Immature natural killer cell (primary cell): ENCODE measurements around the gene KIAA1586. TPM values are rescaled to one million over a fixed set of nuclear protein-coding genes. Genes with fewer than 3 reads are reported as not detected.
"Not testable (repeated sequence)": the region's sequence is repeated elsewhere in the genome, so short reads cannot be mapped to it uniquely, and the experiment has no call there.

Experiments used
- DNase-seq, 3 donors: peaks; one replicate each; pipeline ENCODE4 v3.0.0; 2022; ENCODE audit warnings: mixed read lengths in 1 of 3
- H3K27ac Mint-ChIP-seq, 6 donors: one replicate each; pipeline ENCODE4 v1.8.0; 2020; ENCODE audit warnings: mixed read lengths in 6 of 6, mild to moderate bottlenecking in 5 of 6, inconsistent platforms in 4 of 6, moderate library complexity in 3 of 6
- H3K27me3 Mint-ChIP-seq, 3 donors: one replicate each; pipeline ENCODE4 v1.8.0; 2020 to 2021; ENCODE audit warnings: low read depth in 3 of 3, mild to moderate bottlenecking in 3 of 3, mixed read lengths in 3 of 3, moderate library complexity in 3 of 3, inconsistent platforms in 1 of 3
- H3K36me3 Mint-ChIP-seq, 3 donors: one replicate each; pipeline ENCODE4 v1.8.0; 2020; ENCODE audit warnings: mixed read lengths in 3 of 3, inconsistent platforms in 2 of 3, mild to moderate bottlenecking in 2 of 3
- H3K4me1 Mint-ChIP-seq, 2 donors: one replicate each; pipeline ENCODE4 v1.8.0; 2020; ENCODE audit warnings: inconsistent platforms in 2 of 2, mild to moderate bottlenecking in 2 of 2, mixed read lengths in 2 of 2, moderate library complexity in 1 of 2
- H3K4me3 Mint-ChIP-seq, 5 donors: one replicate each; pipeline ENCODE4 v1.8.0; 2020; ENCODE audit warnings: mild to moderate bottlenecking in 5 of 5, mixed read lengths in 5 of 5, inconsistent platforms in 3 of 5, moderate library complexity in 3 of 5
- H3K9me3 Mint-ChIP-seq, 6 donors: one replicate each; pipeline ENCODE4 v1.8.0; 2020; ENCODE audit warnings: mild to moderate bottlenecking in 6 of 6, mixed read lengths in 6 of 6, inconsistent platforms in 4 of 6, moderate library complexity in 3 of 6
- polyA plus RNA-seq, 3 donors: library from polyadenylated mRNA; unstranded; fragments of 300-500 nt; fragmentation: Illumina TruSeq; gene quantifications; one replicate each; pipeline ENCODE4 v1.2.3, GENCODE V29; 2021

KIAA1586 gene
- polyA plus RNA-seq, 3 donors from 2014 or later: 2.6 to 7.9 (median 6.1) TPM

DNA sequence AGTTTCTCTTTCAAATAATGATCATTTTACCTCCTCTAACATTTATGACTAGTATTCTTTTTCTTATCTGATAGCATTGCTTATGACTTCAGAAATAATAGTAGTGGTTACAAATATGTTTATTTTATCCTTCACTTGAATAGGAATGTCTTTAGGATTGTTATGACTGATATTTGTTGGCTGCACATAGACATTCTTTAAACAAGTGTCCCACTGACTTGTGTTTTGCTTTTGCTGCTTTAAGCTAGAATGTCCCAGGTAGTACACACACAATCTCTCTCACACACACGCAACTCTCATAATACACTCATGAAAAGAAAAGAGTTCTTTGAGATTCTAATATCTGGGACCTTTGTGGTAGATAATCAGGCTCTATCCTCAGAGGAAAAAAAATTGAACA, 21.6 kb downstream of the KIAA1586 start:
- Mint-ChIP-seq H3K27ac (no peak overlapping the region), H3K9me3 (no peaks in the 10 kb centered on the region), H3K4me1 (no peaks in the 10 kb centered on the region), H3K4me3 (no peak overlapping the region), H3K36me3 (peaks cover 8 to 21% (median 9%) of the 10 kb centered on the region in 3 donors), H3K27me3 (no peaks in the 10 kb centered on the region)
- DNase-seq: no peak

DNA sequence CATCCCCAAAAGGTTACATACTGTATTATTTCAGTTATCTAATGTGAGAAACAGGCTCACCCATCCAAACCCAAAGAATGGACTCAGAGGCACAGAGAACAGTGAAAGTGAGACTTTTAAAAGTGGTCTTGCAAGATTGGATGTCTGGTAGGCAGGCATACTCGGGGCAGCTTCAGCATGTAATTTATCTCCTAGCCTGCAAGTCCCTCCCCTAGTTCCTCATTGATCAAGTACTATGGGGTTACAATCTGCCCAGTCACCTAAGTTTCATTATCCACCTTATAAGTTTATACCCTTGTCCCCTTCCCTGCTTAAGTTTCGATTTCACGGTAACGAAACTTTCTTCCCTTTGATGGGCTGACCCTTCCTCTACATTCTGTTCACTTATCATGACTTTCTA, 22.7 kb downstream of the KIAA1586 start:
- Mint-ChIP-seq H3K36me3 (peaks cover 8 to 21% (median 9%) of the 10 kb centered on the region in 3 donors), H3K9me3 (no peaks in the 10 kb centered on the region), H3K4me3 (no peak overlapping the region), H3K27ac (no peak overlapping the region), H3K27me3 (no peaks in the 10 kb centered on the region), H3K4me1 (no peaks in the 10 kb centered on the region)
- DNase-seq: no peak

DNA sequence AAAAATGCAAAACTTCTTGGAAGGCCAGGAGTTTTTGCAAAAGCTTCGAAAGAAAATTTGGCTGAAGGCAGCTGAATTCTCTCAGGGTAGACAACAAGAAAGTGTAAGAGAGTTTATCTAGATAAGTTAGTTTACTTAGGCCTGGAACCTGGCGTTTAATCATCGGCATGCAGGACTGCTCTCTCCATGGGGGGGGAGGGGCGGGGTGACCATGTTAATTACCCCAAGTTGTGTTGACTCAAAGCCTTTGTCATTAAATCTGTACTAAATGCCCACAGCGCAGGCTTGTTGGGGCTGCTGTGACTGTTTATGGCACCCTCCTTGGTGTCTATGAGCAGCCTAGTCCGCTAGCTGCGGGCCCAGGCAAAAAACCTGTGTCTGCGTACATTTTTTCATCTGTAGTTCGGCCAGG, 23.4 kb downstream of the KIAA1586 start:
- no peak overlapping the region for H3K27ac Mint-ChIP-seq

DNA sequence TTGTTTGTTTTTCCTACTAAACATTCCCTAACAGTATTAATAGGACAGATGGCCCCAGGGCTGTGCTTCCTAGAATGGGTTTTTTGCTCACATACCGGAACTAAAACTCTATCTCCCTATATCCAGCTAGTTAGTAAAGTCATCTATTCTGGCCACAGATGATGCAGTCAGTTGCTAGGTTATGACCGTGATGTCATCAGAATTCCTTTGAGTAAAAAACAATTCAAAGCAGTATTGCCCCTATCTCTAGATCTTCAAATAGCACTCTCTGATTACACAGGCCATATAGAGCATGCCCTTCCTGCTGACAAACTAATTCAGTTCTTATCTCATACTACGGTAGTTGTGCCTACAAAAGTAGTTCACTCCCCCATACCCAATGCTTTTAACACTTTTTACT, 25.6 kb downstream of the KIAA1586 start:
- DNase-seq: no peak
- no peak overlapping the region for H3K4me3 Mint-ChIP-seq
- H3K9me3 Mint-ChIP-seq: no peaks in the 10 kb centered on the region
- no peak overlapping the region for H3K27ac Mint-ChIP-seq
- H3K36me3 Mint-ChIP-seq: peaks cover 0 to 7% (median 4%) of the 10 kb centered on the region in 3 donors
- no peaks in the 10 kb centered on the region for H3K27me3 Mint-ChIP-seq
- no peaks in the 10 kb centered on the region for H3K4me1 Mint-ChIP-seq

More for the DNA sequence above, 23.4 kb downstream of the KIAA1586 start:
- H3K27me3 Mint-ChIP-seq: no peaks in the 10 kb centered on the region
- DNase-seq: no peak
- H3K36me3 Mint-ChIP-seq: peaks cover 4 to 19% (median 9%) of the 10 kb centered on the region in 3 donors
- H3K4me3 Mint-ChIP-seq: no peak overlapping the region
- no peaks in the 10 kb centered on the region for H3K9me3 Mint-ChIP-seq
- no peaks in the 10 kb centered on the region for H3K4me1 Mint-ChIP-seq

DNA sequence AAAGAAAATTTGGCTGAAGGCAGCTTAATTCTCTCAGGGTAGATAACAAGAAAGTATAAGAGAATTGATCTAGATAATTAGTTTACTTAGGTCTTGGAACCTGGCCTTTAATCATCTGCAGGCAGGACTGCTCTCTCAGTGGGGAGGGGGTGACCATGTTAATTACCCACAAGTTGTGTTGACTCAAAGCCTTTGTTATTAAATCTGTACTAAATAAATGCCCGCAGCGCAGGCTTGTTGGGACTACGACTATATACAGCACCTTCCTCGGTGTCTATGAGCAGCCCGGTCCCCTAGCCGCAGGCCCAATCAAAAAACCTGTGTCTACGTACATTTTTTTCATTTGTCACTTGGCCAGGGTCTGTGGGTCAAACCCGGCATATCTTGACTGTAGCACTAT, 27.9 kb downstream of the KIAA1586 start:
- DNase-seq: no peak
- H3K4me3 Mint-ChIP-seq: no peak overlapping the region
- no peaks in the 10 kb centered on the region for H3K4me1 Mint-ChIP-seq
- H3K36me3 Mint-ChIP-seq: peaks cover 0 to 12% (median 0%) of the 10 kb centered on the region in 3 donors
- H3K9me3 Mint-ChIP-seq: no peaks in the 10 kb centered on the region
- H3K27me3 Mint-ChIP-seq: no peaks in the 10 kb centered on the region
- H3K27ac Mint-ChIP-seq: no peak overlapping the region

DNA sequence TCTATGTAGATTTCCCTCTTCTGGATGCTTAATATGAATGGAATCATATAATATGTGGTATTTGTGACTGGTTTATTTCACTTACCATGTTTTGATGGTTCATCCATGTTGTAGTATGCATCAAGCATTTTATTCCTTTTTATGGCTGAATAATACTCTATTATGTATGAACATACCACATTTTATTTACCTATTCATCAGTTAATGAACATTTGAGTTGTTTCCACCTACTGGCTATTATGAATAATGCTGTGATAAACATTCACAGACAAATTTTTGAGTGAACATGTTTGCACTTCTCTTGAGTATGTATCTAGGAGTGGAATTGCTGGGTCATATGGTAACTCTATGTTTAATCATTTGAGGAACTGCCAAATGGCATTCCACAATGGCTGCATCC, 28.6 kb downstream of the KIAA1586 start:
- H3K36me3 Mint-ChIP-seq: peaks cover 0 to 9% (median 0%) of the 10 kb centered on the region in 3 donors
- no peaks in the 10 kb centered on the region for H3K4me1 Mint-ChIP-seq
- H3K4me3 Mint-ChIP-seq: no peak overlapping the region
- no peak for DNase-seq
- no peak overlapping the region for H3K27ac Mint-ChIP-seq
- H3K9me3 Mint-ChIP-seq: peaks cover 0 to under 1% (median 0%) of the 10 kb centered on the region in 6 donors
- H3K27me3 Mint-ChIP-seq: peaks cover 0 to 1% (median 0%) of the 10 kb centered on the region in 3 donors

DNA sequence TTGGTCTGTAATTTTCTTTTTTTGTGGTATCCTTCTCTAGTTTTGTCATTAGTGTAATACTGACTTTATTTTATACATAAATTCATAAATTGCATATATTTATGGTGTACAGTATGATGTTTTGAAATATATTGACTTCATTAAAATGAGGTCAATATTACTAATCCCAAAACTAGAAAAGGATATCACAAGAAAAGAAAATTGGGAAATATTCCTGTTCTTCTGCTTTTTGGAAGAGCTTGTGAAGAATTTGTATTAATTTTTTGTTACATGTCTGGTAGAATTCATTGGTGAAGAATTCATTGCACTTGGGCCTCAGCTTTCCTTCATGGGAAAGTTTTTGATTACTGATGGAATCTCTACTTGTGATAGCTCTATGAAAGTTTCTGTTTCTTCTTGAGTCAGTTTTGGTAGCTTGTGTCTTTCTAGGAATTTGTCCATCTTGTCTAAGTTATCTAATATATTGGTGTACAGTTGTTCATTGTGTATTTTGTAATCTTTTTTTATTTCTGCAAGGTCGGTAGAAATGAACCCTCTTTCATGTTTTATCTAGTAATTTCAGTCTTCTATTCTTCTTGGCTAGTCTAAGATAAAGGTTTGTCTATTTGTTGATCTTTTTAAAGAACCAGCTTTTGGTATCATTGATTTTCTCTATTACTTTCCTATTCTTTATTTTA, 32.2 kb downstream of the KIAA1586 start:
- Mint-ChIP-seq H3K27ac (no peak overlapping the region), H3K36me3 (peaks cover 0 to 16% (median 0%) of the 10 kb centered on the region in 3 donors), H3K9me3 (peaks cover 0 to 4% (median 0%) of the 10 kb centered on the region in 6 donors), H3K4me1 (no peaks in the 10 kb centered on the region), H3K27me3 (peaks cover 0 to 2% (median 0%) of the 10 kb centered on the region in 3 donors), H3K4me3 (no peak overlapping the region)
- DNase-seq: no peak

DNA sequence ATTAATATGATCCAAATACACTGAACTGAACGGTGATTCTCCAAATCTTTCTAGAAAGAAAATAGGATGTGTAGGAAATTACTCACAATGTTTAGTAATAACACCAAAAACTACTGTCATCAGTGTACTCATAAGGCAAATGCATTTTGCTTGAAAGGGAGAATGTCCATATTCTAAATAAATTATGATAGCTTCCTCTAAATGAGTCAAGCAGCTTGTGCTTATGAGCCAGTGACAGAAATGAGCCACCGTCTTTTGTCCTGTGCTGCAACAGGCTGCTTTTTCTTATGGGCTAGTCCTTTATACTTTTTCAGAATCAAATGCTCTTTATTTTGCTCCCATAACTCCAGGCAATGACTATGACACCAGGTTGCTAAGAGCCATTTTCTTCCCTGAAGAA, 39.0 kb downstream of the KIAA1586 start:
- no peak overlapping the region for H3K27ac Mint-ChIP-seq
- H3K4me3 Mint-ChIP-seq: no peak overlapping the region
- H3K36me3 Mint-ChIP-seq: peaks cover 0 to 6% (median 0%) of the 10 kb centered on the region in 3 donors
- no peak for DNase-seq
- H3K9me3 Mint-ChIP-seq: no peaks in the 10 kb centered on the region
- peaks cover 7% of the 10 kb centered on the region in 2 donors for H3K4me1 Mint-ChIP-seq
- H3K27me3 Mint-ChIP-seq: peaks cover 0 to 6% (median 0%) of the 10 kb centered on the region in 3 donors

DNA sequence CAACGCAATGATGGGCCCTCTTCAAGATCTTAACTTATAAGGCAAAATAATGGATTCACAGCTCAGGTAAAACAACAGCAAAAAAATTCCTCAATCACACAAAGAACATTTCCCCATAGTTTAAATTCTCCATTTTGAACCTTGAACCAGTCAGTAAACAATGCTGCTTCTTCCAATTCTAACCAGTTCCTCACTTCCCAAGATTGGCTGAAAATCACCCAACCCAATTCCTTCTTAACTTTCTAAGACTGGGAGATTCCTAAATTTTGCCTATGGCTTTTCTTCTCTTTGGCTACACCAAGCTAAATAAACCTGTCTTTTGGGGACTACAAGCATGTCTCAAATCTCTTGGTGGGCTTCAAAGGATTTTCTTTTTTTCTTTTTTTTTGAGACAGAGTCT, 40.4 kb downstream of the KIAA1586 start:
- no peak overlapping the region for H3K4me3 Mint-ChIP-seq
- H3K4me1 Mint-ChIP-seq: peaks cover 14% of the 10 kb centered on the region in 2 donors
- peaks cover 0 to 3% (median 0%) of the 10 kb centered on the region in 3 donors for H3K36me3 Mint-ChIP-seq
- no peak overlapping the region for H3K27ac Mint-ChIP-seq
- no peaks in the 10 kb centered on the region for H3K9me3 Mint-ChIP-seq
- peaks cover 0 to 6% (median 0%) of the 10 kb centered on the region in 3 donors for H3K27me3 Mint-ChIP-seq
- no peak for DNase-seq

DNA sequence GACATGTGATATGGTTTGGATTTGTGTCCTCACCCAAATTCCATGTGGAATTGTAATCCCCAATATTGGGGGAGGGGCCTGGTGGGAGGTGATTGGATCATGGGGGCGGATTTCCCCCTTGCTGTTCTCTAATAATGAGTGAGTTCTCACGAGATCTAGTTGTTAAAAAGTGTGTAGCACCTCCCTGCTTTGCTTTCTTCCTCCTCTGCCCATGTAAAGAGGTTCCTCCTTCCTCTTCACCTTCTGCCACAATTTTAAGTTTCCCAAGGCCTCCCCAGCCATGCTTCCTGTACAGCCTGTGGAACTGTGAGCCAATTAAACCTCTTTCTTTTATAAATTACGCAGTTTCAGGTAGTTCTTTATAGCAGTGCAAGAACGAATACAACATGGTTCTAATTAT, 41.4 kb downstream of the KIAA1586 start:
- no peak overlapping the region for H3K27ac Mint-ChIP-seq
- peaks cover 0 to 6% (median 0%) of the 10 kb centered on the region in 3 donors for H3K27me3 Mint-ChIP-seq
- H3K9me3 Mint-ChIP-seq: no peaks in the 10 kb centered on the region
- peaks cover 21 to 25% of the 10 kb centered on the region in 2 donors for H3K4me1 Mint-ChIP-seq
- no peak overlapping the region for H3K4me3 Mint-ChIP-seq
- peaks cover 0 to 6% (median 3%) of the 10 kb centered on the region in 3 donors for H3K36me3 Mint-ChIP-seq
- DNase-seq: no peak

DNA sequence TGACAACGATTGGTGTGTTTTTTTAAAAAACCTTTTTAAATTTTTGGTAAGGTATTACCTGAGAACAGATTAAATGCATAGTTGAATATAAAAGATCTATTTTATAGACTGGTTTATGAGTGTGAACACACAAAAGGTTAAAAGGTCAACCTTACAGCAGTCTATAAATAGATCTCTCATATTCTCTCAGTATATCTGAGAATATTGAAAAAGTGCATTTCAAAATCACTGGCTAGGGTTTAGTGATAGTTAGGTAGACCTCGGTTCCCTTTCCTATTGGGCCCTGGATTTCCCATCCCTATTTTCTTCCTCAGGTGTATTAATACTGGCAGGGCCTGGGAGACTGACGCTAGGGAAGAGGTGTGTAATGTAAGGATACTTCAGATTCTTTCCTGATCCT, 42.8 kb downstream of the KIAA1586 start:
- Mint-ChIP-seq H3K27me3 (peaks cover 0 to 6% (median 0%) of the 10 kb centered on the region in 3 donors), H3K27ac (peak overlapping the region in 5 of 6 donors; percentile 76 to 95 (median 89)), H3K4me1 (peaks cover 26 to 38% of the 10 kb centered on the region in 2 donors), H3K4me3 (peak overlapping the region; percentile 87 to 96 (median 94)), H3K9me3 (no peaks in the 10 kb centered on the region), H3K36me3 (peaks cover 0 to 6% (median 3%) of the 10 kb centered on the region in 3 donors)
- DNase-seq: no peak

DNA sequence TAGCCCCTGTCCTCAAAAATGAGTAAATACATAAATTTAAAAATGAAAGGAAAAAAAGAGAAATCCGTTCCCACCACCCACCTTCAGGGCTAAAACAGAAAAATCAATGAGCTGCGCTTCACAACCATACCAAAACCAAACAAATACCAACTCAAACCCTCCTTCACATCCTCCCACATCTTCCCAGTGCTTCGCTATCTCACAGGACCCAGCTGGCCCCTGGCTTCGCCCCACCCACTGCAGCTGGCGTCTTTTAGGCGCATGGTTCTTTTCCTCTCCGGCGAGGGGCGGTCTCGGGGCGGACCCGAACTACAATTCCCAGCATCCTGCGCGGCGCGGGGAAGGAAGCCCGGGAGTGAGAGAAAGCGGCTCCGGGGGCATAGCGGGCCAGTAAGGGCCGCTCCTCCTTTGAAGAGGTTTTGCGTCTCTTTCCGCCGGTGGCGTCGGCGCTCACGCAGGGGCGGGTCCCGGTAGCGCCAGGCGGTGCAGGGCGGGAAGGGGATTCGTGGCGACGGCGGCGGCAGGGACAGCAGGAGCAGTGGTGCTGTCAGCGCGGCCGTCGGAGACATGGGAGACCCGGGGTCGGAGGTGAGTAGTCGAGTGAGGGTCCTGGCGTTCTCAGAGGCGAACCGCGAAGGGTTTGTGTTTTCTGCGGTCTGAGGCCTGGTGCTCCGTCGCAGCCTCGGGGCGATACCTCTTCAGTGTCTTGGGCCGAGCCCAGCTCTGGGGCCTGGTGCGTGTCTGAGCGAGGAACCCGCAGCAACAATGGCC, 43.4 kb downstream of the KIAA1586 start, which contains the start of gene ZNF451:
Gene ZNF451, plus strand, starts transcription at position 502 of the 771 bp plus-strand sequence. Its CDS starts 66 bp downstream, at position 568.
- Mint-ChIP-seq H3K27ac (peak within 1 kb of the TSS; percentile 76 to 95 (median 88)), H3K4me1 (peaks cover 26 to 44% of the 10 kb centered on the region in 2 donors), H3K9me3 (no peaks in the 10 kb centered on the region), H3K27me3 (peaks cover 0 to 6% (median 0%) of the 10 kb centered on the region in 3 donors), H3K36me3 (peaks cover 0 to 6% (median 3%) of the 10 kb centered on the region in 3 donors), H3K4me3 (peak within 1 kb of the TSS; percentile 87 to 96 (median 94))
- peak; percentile 92 to 93 (median 92) for DNase-seq

DNA sequence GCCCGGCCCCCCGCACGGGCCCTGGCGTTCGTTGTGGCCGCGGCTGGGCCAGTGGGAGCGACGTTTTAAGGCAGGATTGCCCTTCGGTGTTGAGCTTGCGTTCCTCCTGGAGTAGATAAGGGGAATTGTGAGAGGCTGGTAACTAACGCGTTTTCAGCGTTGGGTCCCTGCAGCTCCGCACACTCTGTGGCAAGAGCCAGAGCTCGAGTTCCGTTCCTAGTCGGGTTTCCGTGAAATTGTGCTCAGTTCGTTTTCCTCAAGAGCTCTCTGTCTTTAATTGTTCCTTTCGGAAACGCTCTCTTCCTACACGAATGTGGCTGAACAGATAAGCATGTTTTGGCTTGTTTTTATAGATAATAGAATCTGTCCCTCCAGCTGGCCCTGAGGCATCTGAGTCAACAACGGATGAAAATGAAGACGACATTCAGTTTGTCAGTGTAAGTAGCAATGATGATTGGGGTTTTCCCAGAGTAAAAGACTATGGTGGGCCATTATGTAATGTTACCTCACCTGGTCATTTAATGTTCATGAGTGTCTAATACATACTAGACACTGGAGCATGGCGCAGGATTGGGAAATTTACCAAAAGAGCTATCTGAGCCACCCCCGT, 44.1 kb downstream of the KIAA1586 start:
- H3K9me3 Mint-ChIP-seq, H3K27me3 Mint-ChIP-seq, DNase-seq, H3K27ac Mint-ChIP-seq, H3K36me3 Mint-ChIP-seq: not testable (repeated sequence)
- Mint-ChIP-seq H3K4me1 (peaks cover 26 to 51% of the 10 kb centered on the region in 2 donors), H3K4me3 (peak overlapping the region in 2 of 5 donors; percentile 90 to 96)
